ENCODE data around the gene MEF2B.

DNA sequence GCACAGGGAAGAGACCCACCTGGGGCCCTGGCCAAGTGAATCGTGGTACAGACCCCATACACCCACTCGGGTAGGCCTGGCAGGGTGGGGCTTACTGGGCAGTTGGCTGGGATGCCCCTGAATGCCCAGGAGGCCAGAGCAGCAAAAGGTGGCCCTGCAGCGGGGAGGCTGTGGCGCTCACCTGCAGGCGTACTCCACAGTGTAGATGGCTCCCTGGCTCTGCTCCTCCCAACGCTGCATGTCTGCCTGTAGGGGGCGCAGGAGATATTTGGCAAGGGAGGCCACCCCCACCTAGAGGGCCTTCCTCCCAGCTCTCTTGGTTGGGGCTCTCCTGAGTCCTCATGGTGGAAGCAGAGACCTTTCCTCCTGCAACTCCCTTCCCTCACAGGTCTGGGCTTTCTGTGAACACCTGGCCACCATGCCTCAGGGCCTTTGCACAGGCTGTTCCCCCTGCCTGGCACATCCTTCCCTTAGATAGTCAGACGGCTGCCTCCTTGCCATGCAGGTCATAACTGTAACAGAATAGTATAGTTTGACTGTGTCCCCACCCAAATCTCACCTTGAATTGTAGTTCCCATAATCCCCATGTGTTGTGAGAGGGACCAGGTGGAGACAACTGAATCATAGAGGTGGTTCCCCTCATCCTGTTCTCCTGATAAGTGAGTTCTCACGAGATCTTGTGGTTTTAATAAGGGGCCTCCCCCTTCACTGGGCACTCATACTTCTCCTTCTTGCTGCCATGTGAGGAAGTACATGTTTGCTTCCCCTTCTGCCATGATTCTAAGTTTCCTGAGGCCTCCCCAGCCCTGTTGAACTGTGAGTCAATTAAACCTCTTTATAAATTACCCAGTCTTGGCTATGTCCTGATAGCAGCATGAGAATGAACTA lies 16.0 kb upstream of the MEF2B start:
- no peak for TF ChIP-seq POLR2AphosphoS5 (IDR thresholded peaks at IDR 0.05; ENCODE audit: low read depth, low read length)
- TF ChIP-seq TAF1 (IDR thresholded peaks at IDR 0.05; ENCODE audit: borderline replicate concordance, insufficient read depth, low read length), result no peak
- no peak for TF ChIP-seq FOXP2 (optimal IDR thresholded peaks at IDR 0.05; ENCODE audit: borderline replicate concordance, extremely low read depth, extremely low read length, insufficient read depth)
- TF ChIP-seq, protein P1, sequence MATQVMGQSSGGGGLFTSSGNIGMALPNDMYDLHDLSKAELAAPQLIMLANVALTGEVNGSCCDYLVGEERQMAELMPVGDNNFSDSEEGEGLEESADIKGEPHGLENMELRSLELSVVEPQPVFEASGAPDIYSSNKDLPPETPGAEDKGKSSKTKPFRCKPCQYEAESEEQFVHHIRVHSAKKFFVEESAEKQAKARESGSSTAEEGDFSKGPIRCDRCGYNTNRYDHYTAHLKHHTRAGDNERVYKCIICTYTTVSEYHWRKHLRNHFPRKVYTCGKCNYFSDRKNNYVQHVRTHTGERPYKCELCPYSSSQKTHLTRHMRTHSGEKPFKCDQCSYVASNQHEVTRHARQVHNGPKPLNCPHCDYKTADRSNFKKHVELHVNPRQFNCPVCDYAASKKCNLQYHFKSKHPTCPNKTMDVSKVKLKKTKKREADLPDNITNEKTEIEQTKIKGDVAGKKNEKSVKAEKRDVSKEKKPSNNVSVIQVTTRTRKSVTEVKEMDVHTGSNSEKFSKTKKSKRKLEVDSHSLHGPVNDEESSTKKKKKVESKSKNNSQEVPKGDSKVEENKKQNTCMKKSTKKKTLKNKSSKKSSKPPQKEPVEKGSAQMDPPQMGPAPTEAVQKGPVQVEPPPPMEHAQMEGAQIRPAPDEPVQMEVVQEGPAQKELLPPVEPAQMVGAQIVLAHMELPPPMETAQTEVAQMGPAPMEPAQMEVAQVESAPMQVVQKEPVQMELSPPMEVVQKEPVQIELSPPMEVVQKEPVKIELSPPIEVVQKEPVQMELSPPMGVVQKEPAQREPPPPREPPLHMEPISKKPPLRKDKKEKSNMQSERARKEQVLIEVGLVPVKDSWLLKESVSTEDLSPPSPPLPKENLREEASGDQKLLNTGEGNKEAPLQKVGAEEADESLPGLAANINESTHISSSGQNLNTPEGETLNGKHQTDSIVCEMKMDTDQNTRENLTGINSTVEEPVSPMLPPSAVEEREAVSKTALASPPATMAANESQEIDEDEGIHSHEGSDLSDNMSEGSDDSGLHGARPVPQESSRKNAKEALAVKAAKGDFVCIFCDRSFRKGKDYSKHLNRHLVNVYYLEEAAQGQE (IDR thresholded peaks at IDR 0.05; ENCODE audit: insufficient read depth in 1 of 2, low read depth in 2 of 2, low read length in 2 of 2), result no peak
- no peak for TF ChIP-seq SIN3A (IDR thresholded peaks at IDR 0.05; ENCODE audit: borderline replicate concordance, insufficient read depth, low read length)

Measured in PFSK-1 (cell line).